ENCODE data around the gene WDR75. TPM values are rescaled to one million over a fixed set of nuclear protein-coding genes. Genes with fewer than 3 reads are reported as not detected.
A peak's percentile ranks its signal among the peaks of the same experiment; 100 is the strongest.

The WDR75 gene
- total and polyA plus RNA-seq, 2 of the 13 experiments (the other 11 are each of a cell fraction or from before 2014, with no cell fraction given), result 63.0 to 74.1 TPM

DNA sequence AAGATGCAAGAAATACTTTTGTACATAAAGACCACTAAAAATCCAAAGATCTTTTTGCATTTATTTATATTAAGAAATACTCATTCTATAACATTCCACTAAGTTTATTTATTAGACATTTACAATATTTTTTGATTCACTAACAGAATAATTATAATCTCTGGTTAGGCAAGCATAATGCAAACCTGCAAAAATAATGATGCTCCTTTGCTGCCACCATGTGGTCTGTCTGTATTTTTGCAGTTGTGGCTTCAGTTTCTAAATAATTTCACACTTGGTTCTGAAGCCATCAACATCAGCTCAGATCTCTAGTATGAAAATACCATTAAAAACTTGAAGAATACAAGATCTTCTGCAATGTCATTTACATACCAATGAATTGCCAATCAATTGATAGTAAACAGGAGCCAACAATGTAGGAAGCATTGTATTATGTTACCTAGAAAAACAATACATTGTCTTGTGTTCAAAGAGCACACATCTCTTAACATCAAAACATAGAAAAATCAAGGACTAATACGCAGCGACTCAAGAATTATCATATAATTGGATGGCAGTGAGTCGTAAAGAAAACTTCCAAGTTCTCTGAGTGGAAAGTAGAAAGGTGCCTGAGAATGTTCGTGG, 28.8 kb upstream of the WDR75 start:
- Histone ChIP-seq H3K27ac (ENCODE audit: extremely low read length, insufficient read depth, low read length) (no peak overlapping the region), H2AFZ (ENCODE audit: low read length) (no peak overlapping the region)
- FAIRE-seq, result peak; percentile 86
- TF ChIP-seq ARNT (IDR thresholded peaks at IDR 0.05) (no peak), SKI (IDR thresholded peaks at IDR 0.05; ENCODE audit: partially characterized antibody) (no peak), SMC3 (IDR thresholded peaks at IDR 0.05; ENCODE audit: low read length) (peak; percentile 84), ZNF776 (CRISPR knock-in tag; IDR thresholded peaks at IDR 0.05) (no peak), ZNF703 (CRISPR knock-in tag; IDR thresholded peaks at IDR 0.05; ENCODE audit: borderline replicate concordance) (no peak), KLF12 (CRISPR knock-in tag; IDR thresholded peaks at IDR 0.05; ENCODE audit: borderline replicate concordance) (no peak), ZBTB7B (CRISPR knock-in tag; IDR thresholded peaks at IDR 0.05) (no peak), KLF16 (CRISPR knock-in tag; IDR thresholded peaks at IDR 0.05) (0 out of 4 replicates have a peak, but pooled peaks of 1 of the 2 experiments have one; percentile 28), RAD21 (CRISPR knock-in tag; IDR thresholded peaks at IDR 0.05) (peak; percentile 68), RARG (CRISPR knock-in tag; IDR thresholded peaks at IDR 0.05; ENCODE audit: low read depth) (no peak)
- TF ChIP-seq, protein P1, sequence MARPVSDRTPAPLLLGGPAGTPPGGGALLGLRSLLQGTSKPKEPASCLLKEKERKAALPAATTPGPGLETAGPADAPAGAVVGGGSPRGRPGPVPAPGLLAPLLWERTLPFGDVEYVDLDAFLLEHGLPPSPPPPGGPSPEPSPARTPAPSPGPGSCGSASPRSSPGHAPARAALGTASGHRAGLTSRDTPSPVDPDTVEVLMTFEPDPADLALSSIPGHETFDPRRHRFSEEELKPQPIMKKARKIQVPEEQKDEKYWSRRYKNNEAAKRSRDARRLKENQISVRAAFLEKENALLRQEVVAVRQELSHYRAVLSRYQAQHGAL (CRISPR knock-in tag; IDR thresholded peaks at IDR 0.05; ENCODE audit: not compliant biosample characterization), result no peak
- TF ChIP-seq, protein P2, sequence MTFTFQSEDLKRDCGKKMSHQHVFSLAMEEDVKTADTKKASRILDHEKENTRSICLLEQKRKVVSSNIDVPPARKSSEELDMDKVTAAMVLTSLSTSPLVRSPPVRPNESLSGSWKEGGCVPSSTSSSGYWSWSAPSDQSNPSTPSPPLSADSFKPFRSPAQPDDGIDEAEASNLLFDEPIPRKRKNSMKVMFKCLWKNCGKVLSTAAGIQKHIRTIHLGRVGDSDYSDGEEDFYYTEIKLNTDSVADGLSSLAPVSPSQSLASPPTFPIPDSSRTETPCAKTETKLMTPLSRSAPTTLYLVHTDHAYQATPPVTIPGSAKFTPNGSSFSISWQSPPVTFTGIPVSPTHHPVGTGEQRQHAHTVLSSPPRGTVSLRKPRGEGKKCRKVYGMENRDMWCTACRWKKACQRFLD (CRISPR knock-in tag; IDR thresholded peaks at IDR 0.05; ENCODE audit: borderline replicate concordance), result no peak
- TF ChIP-seq, protein P3, sequence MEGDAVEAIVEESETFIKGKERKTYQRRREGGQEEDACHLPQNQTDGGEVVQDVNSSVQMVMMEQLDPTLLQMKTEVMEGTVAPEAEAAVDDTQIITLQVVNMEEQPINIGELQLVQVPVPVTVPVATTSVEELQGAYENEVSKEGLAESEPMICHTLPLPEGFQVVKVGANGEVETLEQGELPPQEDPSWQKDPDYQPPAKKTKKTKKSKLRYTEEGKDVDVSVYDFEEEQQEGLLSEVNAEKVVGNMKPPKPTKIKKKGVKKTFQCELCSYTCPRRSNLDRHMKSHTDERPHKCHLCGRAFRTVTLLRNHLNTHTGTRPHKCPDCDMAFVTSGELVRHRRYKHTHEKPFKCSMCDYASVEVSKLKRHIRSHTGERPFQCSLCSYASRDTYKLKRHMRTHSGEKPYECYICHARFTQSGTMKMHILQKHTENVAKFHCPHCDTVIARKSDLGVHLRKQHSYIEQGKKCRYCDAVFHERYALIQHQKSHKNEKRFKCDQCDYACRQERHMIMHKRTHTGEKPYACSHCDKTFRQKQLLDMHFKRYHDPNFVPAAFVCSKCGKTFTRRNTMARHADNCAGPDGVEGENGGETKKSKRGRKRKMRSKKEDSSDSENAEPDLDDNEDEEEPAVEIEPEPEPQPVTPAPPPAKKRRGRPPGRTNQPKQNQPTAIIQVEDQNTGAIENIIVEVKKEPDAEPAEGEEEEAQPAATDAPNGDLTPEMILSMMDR (CRISPR knock-in tag; IDR thresholded peaks at IDR 0.05), result peak; percentile 80
- TF ChIP-seq, protein P4, sequence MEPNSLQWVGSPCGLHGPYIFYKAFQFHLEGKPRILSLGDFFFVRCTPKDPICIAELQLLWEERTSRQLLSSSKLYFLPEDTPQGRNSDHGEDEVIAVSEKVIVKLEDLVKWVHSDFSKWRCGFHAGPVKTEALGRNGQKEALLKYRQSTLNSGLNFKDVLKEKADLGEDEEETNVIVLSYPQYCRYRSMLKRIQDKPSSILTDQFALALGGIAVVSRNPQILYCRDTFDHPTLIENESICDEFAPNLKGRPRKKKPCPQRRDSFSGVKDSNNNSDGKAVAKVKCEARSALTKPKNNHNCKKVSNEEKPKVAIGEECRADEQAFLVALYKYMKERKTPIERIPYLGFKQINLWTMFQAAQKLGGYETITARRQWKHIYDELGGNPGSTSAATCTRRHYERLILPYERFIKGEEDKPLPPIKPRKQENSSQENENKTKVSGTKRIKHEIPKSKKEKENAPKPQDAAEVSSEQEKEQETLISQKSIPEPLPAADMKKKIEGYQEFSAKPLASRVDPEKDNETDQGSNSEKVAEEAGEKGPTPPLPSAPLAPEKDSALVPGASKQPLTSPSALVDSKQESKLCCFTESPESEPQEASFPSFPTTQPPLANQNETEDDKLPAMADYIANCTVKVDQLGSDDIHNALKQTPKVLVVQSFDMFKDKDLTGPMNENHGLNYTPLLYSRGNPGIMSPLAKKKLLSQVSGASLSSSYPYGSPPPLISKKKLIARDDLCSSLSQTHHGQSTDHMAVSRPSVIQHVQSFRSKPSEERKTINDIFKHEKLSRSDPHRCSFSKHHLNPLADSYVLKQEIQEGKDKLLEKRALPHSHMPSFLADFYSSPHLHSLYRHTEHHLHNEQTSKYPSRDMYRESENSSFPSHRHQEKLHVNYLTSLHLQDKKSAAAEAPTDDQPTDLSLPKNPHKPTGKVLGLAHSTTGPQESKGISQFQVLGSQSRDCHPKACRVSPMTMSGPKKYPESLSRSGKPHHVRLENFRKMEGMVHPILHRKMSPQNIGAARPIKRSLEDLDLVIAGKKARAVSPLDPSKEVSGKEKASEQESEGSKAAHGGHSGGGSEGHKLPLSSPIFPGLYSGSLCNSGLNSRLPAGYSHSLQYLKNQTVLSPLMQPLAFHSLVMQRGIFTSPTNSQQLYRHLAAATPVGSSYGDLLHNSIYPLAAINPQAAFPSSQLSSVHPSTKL (CRISPR knock-in tag; IDR thresholded peaks at IDR 0.05), result 0 out of 2 replicates have a peak, but pooled peaks have one; percentile 13

More for the DNA sequence above, 28.8 kb upstream of the WDR75 start:
- DNase-seq (ENCODE audit: low spot score) (peak; percentile 39), ATAC-seq (peak; percentile 75)
- no TSS peak for BruUV-seq (replicated peaks)
- Histone ChIP-seq H3K9ac (ENCODE audit: insufficient read depth, low read depth, low read length) (no peak overlapping the region), H3K4me2 (ENCODE audit: low read depth, low read length) (no peak overlapping the region), H3K9me3 (ENCODE audit: low read length) (no peaks in the 10 kb centered on the region), H3K36me3 (replicated peaks in 1 of 2; ENCODE audit: control insufficient read depth in 1 of 2, insufficient read depth in 2 of 2, low read length in 2 of 2) (no peaks in the 10 kb centered on the region), H3K4me3 (replicated peaks in 1 of 3; ENCODE audit: insufficient read depth in 1 of 3, low read depth in 2 of 3, low read length in 3 of 3) (no peak overlapping the region), H3K4me1 (ENCODE audit: insufficient read depth, low read length) (no peaks in the 10 kb centered on the region), H3K79me2 (ENCODE audit: insufficient read depth, low read length) (no peaks in the 10 kb centered on the region), H3K27me3 (ENCODE audit: control insufficient read depth in 1 of 2, insufficient read depth in 2 of 2, low read length in 2 of 2) (no peaks in the 10 kb centered on the region), H4K20me1 (ENCODE audit: insufficient read depth, low read length) (no peaks in the 10 kb centered on the region; the same call in 1 of the 2 replicates)
- intact Hi-C loops (cut with micrococcal nuclease; ENCODE audit: unreplicated experiment) (loop anchor here (1.0 to 5.0 kb wide), 7 partner anchors 124 to 1831 kb away; no protein-coding TSS in a partner anchor), in situ Hi-C loops (cut with HindIII; ENCODE audit: extremely low pct_ligation_motif_present, low pct_unique_long_range_greater_than_20kb) (loop anchor here (5.0 to 25.0 kb wide), 4 partner anchors 318 to 890 kb away; no protein-coding TSS in a partner anchor)
- WGBS (ENCODE audit: low lambda C conversion rate), result 1% methylated on average over 4 of the region's 4 CpGs
- ChIA-PET CTCF (ENCODE audit: low intra/inter-chr PET ratio, low total read pairs) (interaction anchor here (1.1 to 3.7 kb wide), 5 partner anchors 267 to 1831 kb away, joined by 3 to 62 read pairs (median 11); no protein-coding TSS in a partner anchor), POLR2A (no interaction called here)
